Right atrium auricular region (tissue), 2 donors: ENCODE measurements around the gene IL17RC. TPM values are rescaled to one million over a fixed set of nuclear protein-coding genes. Genes with fewer than 3 reads are reported as not detected.

Source experiments
- DNase-seq: peaks from one replicate; pipeline ENCODE4 v3.0.0-alpha.2; 2019; ENCODE audit warnings: low spot score
- H3K27ac ChIP-seq, 2 donors: fragments of 200-600 bp; sonication (generic); 1 replicate in 1 of 2; 2 replicates in 1 of 2; pipeline ENCODE4 v1.5.1; 2016 to 2019
- H3K27me3 ChIP-seq, 2 donors: fragments of 200-600 bp; sonication (generic); one replicate each; pipeline versions ENCODE4 v1.5.1 to v1.6.0; 2017 to 2019
- H3K36me3 ChIP-seq: fragments of 200-600 bp; sonication (generic); one replicate; pipeline ENCODE4 v1.5.1; 2016
- H3K4me1 ChIP-seq, 2 donors: fragments of 200-600 bp; sonication (generic); one replicate each; pipeline versions ENCODE4 v1.5.1 to v1.6.0; 2017 to 2019
- H3K4me3 ChIP-seq, 2 donors: fragments of 200-600 bp; sonication (generic); 1 replicate in 1 of 2; 2 replicates in 1 of 2; pipeline ENCODE4 v1.5.1; 2017 to 2019; ENCODE audit warnings: mild to moderate bottlenecking in 1 of 2, moderate library complexity in 1 of 2
- H3K9me3 ChIP-seq, 2 donors: fragments of 200-600 bp; sonication (generic); one replicate each; pipeline ENCODE4 v1.5.1; 2019
- total RNA-seq, 2 donors: library from RNA; depleted of rRNA; stranded (reverse); fragments of >200 nt; gene quantifications; one replicate each; pipeline ENCODE4 v1.1.0, GENCODE V29; 2016
- TF ChIP-seq, protein P1 (sequence below), 2 donors: fragments of 200-600 bp; sonication (generic); IDR thresholded peaks; one replicate each; pipeline ENCODE4 v1.5.1; 2019; ENCODE audit warnings: antibody characterized with exemption in 2 of 2

IL17RC gene
- total RNA-seq, 2 donors from 2014 or later, result 32.5 to 49.1 TPM

GRCh38 chr3:9940746-9941145, 23.8 kb downstream of the IL17RC start:
- DNase-seq, result no peak
- H3K27me3 ChIP-seq, result no peaks in the 10 kb centered on the region
- peaks cover 0 to 7% of the 10 kb centered on the region in 2 donors for H3K4me1 ChIP-seq
- no peak overlapping the region for H3K4me3 ChIP-seq
- H3K27ac ChIP-seq, result no peak overlapping the region
- TF ChIP-seq, protein P1, sequence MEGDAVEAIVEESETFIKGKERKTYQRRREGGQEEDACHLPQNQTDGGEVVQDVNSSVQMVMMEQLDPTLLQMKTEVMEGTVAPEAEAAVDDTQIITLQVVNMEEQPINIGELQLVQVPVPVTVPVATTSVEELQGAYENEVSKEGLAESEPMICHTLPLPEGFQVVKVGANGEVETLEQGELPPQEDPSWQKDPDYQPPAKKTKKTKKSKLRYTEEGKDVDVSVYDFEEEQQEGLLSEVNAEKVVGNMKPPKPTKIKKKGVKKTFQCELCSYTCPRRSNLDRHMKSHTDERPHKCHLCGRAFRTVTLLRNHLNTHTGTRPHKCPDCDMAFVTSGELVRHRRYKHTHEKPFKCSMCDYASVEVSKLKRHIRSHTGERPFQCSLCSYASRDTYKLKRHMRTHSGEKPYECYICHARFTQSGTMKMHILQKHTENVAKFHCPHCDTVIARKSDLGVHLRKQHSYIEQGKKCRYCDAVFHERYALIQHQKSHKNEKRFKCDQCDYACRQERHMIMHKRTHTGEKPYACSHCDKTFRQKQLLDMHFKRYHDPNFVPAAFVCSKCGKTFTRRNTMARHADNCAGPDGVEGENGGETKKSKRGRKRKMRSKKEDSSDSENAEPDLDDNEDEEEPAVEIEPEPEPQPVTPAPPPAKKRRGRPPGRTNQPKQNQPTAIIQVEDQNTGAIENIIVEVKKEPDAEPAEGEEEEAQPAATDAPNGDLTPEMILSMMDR (IDR thresholded peaks at IDR 0.05), result no peak
- peaks cover 41% of the 10 kb centered on the region for H3K36me3 ChIP-seq
- no peaks in the 10 kb centered on the region for H3K9me3 ChIP-seq

- peaks cover 34% of the 10 kb centered on the region for H3K36me3 ChIP-seq
- H3K9me3 ChIP-seq, result no peaks in the 10 kb centered on the region
- H3K27ac ChIP-seq, result no peak overlapping the region
- no peak for DNase-seq
- peaks cover 0 to 13% of the 10 kb centered on the region in 2 donors for H3K4me1 ChIP-seq
- TF ChIP-seq, protein P1 (IDR thresholded peaks at IDR 0.05), result no peak
- no peaks in the 10 kb centered on the region for H3K27me3 ChIP-seq
- H3K4me3 ChIP-seq, result no peak overlapping the region
Measured at GRCh38 chr3:9942164-9942563, 25.3 kb downstream of the IL17RC start.

- H3K36me3 ChIP-seq, result peaks cover 25% of the 10 kb centered on the region
- no peak for DNase-seq
- no peaks in the 10 kb centered on the region for H3K27me3 ChIP-seq
- TF ChIP-seq, protein P1 (IDR thresholded peaks at IDR 0.05), result no peak
- H3K9me3 ChIP-seq, result no peaks in the 10 kb centered on the region
- peaks cover 0 to 22% of the 10 kb centered on the region in 2 donors for H3K4me1 ChIP-seq
- no peak overlapping the region for H3K4me3 ChIP-seq
- no peak overlapping the region for H3K27ac ChIP-seq
Measured at GRCh38 chr3:9942934-9943690, 26.2 kb downstream of the IL17RC start.

DNA sequence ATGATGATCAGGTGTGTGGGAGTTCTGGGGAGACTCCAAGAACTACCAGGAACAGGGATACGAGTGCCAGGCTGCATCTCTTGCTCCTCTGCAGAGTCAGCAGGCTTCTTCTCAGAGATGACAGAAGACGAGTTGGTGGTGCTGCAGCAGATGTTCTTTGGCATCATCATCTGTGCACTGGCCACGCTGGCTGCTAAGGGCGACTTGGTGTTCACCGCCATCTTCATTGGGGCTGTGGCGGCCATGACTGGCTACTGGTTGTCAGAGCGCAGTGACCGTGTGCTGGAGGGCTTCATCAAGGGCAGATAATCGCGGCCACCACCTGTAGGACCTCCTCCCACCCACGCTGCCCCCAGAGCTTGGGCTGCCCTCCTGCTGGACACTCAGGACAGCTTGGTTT, 27.4 kb downstream of the IL17RC start:
- peaks cover 0 to 22% of the 10 kb centered on the region in 2 donors for H3K4me1 ChIP-seq
- H3K9me3 ChIP-seq, result no peaks in the 10 kb centered on the region
- H3K27ac ChIP-seq, result no peak overlapping the region
- TF ChIP-seq, protein P1 (IDR thresholded peaks at IDR 0.05), result no peak
- no peaks in the 10 kb centered on the region for H3K27me3 ChIP-seq
- H3K4me3 ChIP-seq, result no peak overlapping the region
- DNase-seq, result no peak
- peaks cover 21% of the 10 kb centered on the region for H3K36me3 ChIP-seq

DNA sequence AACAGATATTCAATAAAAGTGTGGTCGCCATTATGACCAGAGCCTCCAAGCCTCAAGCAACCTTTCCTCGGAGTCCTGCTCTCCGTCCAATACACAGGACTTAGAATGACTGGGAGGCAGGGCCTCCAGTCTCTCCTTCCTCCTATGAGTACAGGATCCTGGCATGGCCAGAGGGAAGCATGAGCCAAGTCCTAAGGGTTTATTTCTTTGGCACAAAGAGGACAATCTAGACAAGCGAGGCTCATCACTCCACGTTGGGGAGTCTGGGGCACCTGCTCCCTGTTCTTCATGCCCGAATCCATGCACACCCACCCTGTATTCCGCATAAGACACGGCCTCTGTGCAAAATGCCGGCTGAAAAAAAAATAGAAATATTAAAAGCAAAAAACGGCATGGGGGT, 28.5 kb downstream of the IL17RC start:
- H3K9me3 ChIP-seq, result no peaks in the 10 kb centered on the region
- no peak overlapping the region for H3K27ac ChIP-seq
- no peak overlapping the region for H3K4me3 ChIP-seq
- H3K4me1 ChIP-seq, result peaks cover 0 to 22% of the 10 kb centered on the region in 2 donors
- TF ChIP-seq, protein P1 (IDR thresholded peaks at IDR 0.05), result no peak
- H3K36me3 ChIP-seq, result peaks cover 21% of the 10 kb centered on the region
- no peak for DNase-seq
- no peaks in the 10 kb centered on the region for H3K27me3 ChIP-seq
